Heart left ventricle (tissue), 16 donors: Measurements from ENCODE around the gene YJEFN3. TPM values are rescaled to one million over a fixed set of nuclear protein-coding genes. Genes with fewer than 3 reads are reported as not detected.

Source experiments
- ATAC-seq, 4 donors: fragments of 200-7000 bp; cut with Tn5 transposase; one replicate each; pipeline ENCODE4 v1.9.1; 2020 to 2022; ENCODE audit warnings: moderate library complexity in 4 of 4, mild to moderate bottlenecking in 3 of 4, moderate number of reproducible peaks in 1 of 4
- DNase-seq, 5 donors: peaks; one replicate each; pipeline ENCODE4 v3.0.0-alpha.2; 2020
- H3K27ac ChIP-seq, 12 donors: fragments of 200-600 bp; sonication (generic) in 4 of 12; one replicate each; pipeline versions ENCODE4 v1.5.0 to v1.8.0; 2016 to 2022; ENCODE audit warnings: mild to moderate bottlenecking in 2 of 12
- H3K27me3 ChIP-seq, 9 donors: fragments of 200-600 bp; sonication (generic) in 2 of 9; one replicate each; pipeline versions ENCODE4 v1.5.1 to v1.8.0; 2016 to 2022; ENCODE audit warnings: mild to moderate bottlenecking in 3 of 9
- H3K36me3 ChIP-seq, 9 donors: fragments of 200-600 bp; sonication (generic) in 2 of 9; one replicate each; pipeline versions ENCODE4 v1.5.0 to v1.8.0; 2018 to 2022; ENCODE audit warnings: mild to moderate bottlenecking in 2 of 9
- H3K4me1 ChIP-seq, 12 donors: fragments of 200-600 bp; sonication (generic) in 4 of 12; one replicate each; pipeline versions ENCODE4 v1.5.0 to v1.8.0; 2016 to 2022; ENCODE audit warnings: mild to moderate bottlenecking in 3 of 12
- H3K4me3 ChIP-seq, 12 donors: fragments of 200-600 bp; sonication (generic) in 4 of 12; one replicate each; pipeline versions ENCODE4 v1.5.0 to v1.8.0; 2017 to 2022; ENCODE audit warnings: mild to moderate bottlenecking in 9 of 12, moderate library complexity in 4 of 12
- H3K9me3 ChIP-seq, 12 donors: fragments of 200-600 bp; sonication (generic) in 4 of 12; one replicate each; pipeline versions ENCODE4 v1.5.0 to v1.8.0; 2016 to 2022; ENCODE audit warnings: mild to moderate bottlenecking in 1 of 12
- CTCF ChIP-seq, 12 donors: fragments of 200-600 bp; sonication (generic) in 4 of 12; IDR thresholded peaks; one replicate each; pipeline versions ENCODE4 v1.5.0 to v1.8.0; 2018 to 2022; ENCODE audit warnings: antibody characterized with exemption in 12 of 12, mild to moderate bottlenecking in 5 of 12
- POLR2A ChIP-seq, 2 donors: fragments of 450-650 bp; IDR thresholded peaks; one replicate each; pipeline ENCODE4 v1.6.1; 2017; ENCODE audit warnings: antibody characterized with exemption in 2 of 2, mild to moderate bottlenecking in 2 of 2, moderate library complexity in 2 of 2
- WGBS, 4 donors: extraction: QIAGEN DNeasy Blood & Tissue Kit in 2 of 4; methylation state at CpG; one replicate each; pipeline versions ENCODE4 v1.1.5 to v1.1.7; 2013 to 2018; 5-methylcytosine and 5-hydroxymethylcytosine counted together
- intact Hi-C, 10 donors: fragments of 100-400 bp; cut with DNase I; formaldehyde crosslinking; loops; one replicate each; pipeline versions ENCODE4 v1.11.1 to v1.14.2; 2022
- polyA plus RNA-seq, 2 donors: library from polyadenylated mRNA; stranded (reverse); fragments of 200-250 nt; gene quantifications; one replicate each; pipeline ENCODE4 v1.2.3, GENCODE V29; 2013
- total RNA-seq, 9 donors: library from RNA; depleted of rRNA in 2 of 9; stranded (reverse); fragments of >200 nt in 2 of 9; fragmentation: NEBNext Ultra II Directional in 3 of 9; extraction: Animal tissue kit (Norgen Biotek cat#: 25700) in 3 of 9; gene quantifications; one replicate each; pipeline versions ENCODE4 v1.1.0 to v1.2.4, GENCODE V29; 2016 to 2023
- donor health status: ischemic (EF 13 %, LVEDD 7.1; RV severe dilation, severe dysfunction).
- donor health status: healthy with polysubstance abuse.
- donor health status: DM: no; HTN: yes; CAD: no.
- donor health status: DM: no; HTN: no; CAD: no.
- donor health status: ischemic (EF 25% LVEDD 6.9; RV normal size, moderate dysfunction).
- donor health status: ischemic (EF 25% LVEDD 5.7; RV mildly dilated, moderate dysfunction).
- donor health status: healthy.
- donor health status: DM: yes; HTN: yes; CAD: no.
- donor health status: ischemic (EF 35%, LVEDD 5.7; RV mildly dilated, moderate dysfunction).
- donor health status: nonischemic (EF 11% LVEDD 7.7; RV severe dilation, severe dysfunction).
- donor health status: DM: yes; HTN: yes; CAD: no.
- donor health status: PGD.
- donor health status: ischemic (EF 29% LVEDD 5.4; RV normal size, mild dysfunction).
- donor health status: nonischemic (EF 23%, LVEDD 6.1; RV moderate dilation, normal function).

YJEFN3 gene
- total and polyA plus RNA-seq, 11 donors = 1.2 to 5.4 (median 2.5) TPM; not detected in 1

- no peak for TF ChIP-seq CTCF (IDR thresholded peaks at IDR 0.05)
- no peak for TF ChIP-seq POLR2A (IDR thresholded peaks at IDR 0.05)
These were observed 14.9 kb downstream of the YJEFN3 start for GRCh38 chr19:19543640-19544039.

DNA sequence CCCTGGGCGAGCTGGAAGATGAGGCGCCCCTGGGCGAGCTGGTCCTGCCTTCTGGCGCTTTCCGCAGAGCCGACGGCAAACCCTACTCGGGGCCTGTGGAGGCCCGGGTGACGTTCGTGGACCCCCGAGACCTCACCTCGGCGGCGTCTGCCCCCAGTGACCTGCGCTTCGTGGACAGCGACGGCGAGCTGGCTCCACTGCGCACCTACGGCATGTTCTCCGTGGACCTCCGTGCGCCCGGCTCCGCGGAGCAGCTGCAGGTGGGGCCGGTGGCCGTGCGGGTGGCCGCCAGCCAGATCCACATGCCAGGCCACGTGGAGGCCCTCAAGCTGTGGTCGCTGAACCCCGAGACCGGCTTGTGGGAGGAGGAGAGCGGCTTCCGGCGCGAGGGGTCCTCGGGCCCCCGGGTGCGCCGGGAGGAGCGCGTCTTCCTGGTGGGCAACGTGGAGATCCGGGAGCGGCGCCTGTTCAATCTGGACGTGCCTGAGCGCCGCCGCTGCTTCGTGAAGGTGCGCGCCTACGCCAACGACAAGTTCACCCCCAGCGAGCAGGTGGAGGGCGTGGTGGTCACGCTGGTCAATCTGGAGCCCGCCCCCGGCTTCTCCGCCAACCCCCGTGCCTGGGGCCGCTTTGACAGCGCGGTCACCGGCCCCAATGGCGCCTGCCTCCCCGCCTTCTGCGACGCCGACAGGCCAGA is 15.7 kb downstream of the YJEFN3 start:
- no peaks in the 10 kb centered on the region for H3K9me3 ChIP-seq
- peaks cover 18 to 66% (median 23%) of the 10 kb centered on the region in 9 donors for H3K27me3 ChIP-seq
- ATAC-seq (no peak), DNase-seq (no peak)
- H3K4me3 ChIP-seq = no peak overlapping the region
- no peaks in the 10 kb centered on the region for H3K36me3 ChIP-seq
- intact Hi-C loops = no loop called here
- no peak overlapping the region for H3K27ac ChIP-seq
- no peak for TF ChIP-seq CTCF (IDR thresholded peaks at IDR 0.05)
- no peak for TF ChIP-seq POLR2A (IDR thresholded peaks at IDR 0.05)
- WGBS, 4 donors = 88 to 95% (median 93%) methylated on average over 25 to 75 of the region's 75 CpGs
- H3K4me1 ChIP-seq = peaks cover 0 to 42% (median 12%) of the 10 kb centered on the region in 12 donors

More at GRCh38 chr19:19543640-19544039, 14.9 kb downstream of the YJEFN3 start:
- no peak for ATAC-seq
- WGBS, 4 donors = 89 to 93% (median 92%) methylated on average over 11 to 19 of the region's 19 CpGs
- Histone ChIP-seq H3K4me3 (no peak overlapping the region), H3K36me3 (no peaks in the 10 kb centered on the region), H3K27ac (no peak overlapping the region), H3K27me3 (peaks cover 22 to 74% (median 24%) of the 10 kb centered on the region in 9 donors), H3K4me1 (peaks cover 0 to 45% (median 13%) of the 10 kb centered on the region in 12 donors), H3K9me3 (no peaks in the 10 kb centered on the region)
- no peak for DNase-seq
- intact Hi-C loops = no loop called here

DNA sequence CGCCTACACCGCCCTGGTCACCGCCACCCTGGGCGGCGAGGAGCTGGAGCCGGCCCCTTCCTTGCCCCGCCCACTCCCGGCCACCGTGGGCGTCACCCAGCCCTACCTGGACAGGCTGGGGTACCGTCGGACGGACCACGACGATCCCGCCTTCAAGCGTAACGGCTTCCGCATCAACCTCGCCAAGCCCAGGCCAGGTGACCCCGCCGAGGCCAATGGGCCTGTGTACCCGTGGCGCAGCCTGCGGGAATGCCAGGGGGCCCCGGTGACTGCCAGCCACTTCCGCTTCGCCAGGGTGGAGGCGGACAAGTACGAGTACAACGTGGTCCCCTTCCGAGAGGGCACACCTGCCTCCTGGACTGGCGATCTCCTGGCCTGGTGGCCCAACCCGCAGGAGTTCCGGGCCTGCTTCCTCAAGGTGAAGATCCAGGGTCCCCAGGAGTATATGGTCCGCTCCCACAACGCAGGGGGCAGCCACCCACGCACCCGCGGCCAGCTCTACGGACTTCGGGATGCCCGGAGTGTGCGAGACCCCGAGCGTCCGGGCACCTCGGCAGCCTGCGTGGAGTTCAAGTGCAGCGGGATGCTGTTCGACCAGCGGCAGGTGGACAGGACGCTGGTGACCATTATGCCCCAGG is 16.4 kb downstream of the YJEFN3 start:
- ATAC-seq = no peak
- H3K4me3 ChIP-seq = no peak overlapping the region
- TF ChIP-seq CTCF (IDR thresholded peaks at IDR 0.05) (no peak), POLR2A (IDR thresholded peaks at IDR 0.05) (no peak)
- intact Hi-C loops = no loop called here
- no peak for DNase-seq
- WGBS, 4 donors = 88 to 95% (median 94%) methylated on average over 39 to 53 of the region's 53 CpGs
- H3K27me3 ChIP-seq = peaks cover 12 to 63% (median 23%) of the 10 kb centered on the region in 9 donors
- H3K4me1 ChIP-seq = peaks cover 0 to 44% (median 11%) of the 10 kb centered on the region in 12 donors
- no peaks in the 10 kb centered on the region for H3K9me3 ChIP-seq
- no peak overlapping the region for H3K27ac ChIP-seq
- no peaks in the 10 kb centered on the region for H3K36me3 ChIP-seq

- no peaks in the 10 kb centered on the region for H3K9me3 ChIP-seq
- intact Hi-C loops = no loop called here
- no peak overlapping the region for H3K27ac ChIP-seq
- H3K4me3 ChIP-seq = no peak overlapping the region
- ATAC-seq = no peak
- WGBS, 4 donors = 94 to 97% (median 96%) methylated on average over 22 to 23 of the region's 23 CpGs
- DNase-seq = no peak
- peaks cover 10 to 63% (median 19%) of the 10 kb centered on the region in 9 donors for H3K27me3 ChIP-seq
- peaks cover 0 to 42% (median 7%) of the 10 kb centered on the region in 12 donors for H3K4me1 ChIP-seq
- TF ChIP-seq POLR2A (IDR thresholded peaks at IDR 0.05) = no peak
- no peak for TF ChIP-seq CTCF (IDR thresholded peaks at IDR 0.05)
- no peaks in the 10 kb centered on the region for H3K36me3 ChIP-seq
These were observed 17.0 kb downstream of the YJEFN3 start for GRCh38 chr19:19545707-19546106.
